Sigmoid colon (tissue), 4 donors: ENCODE results near the gene DOCK9.

Experiments used
- EP300 ChIP-seq, 4 donors: sonication (generic); formaldehyde crosslinking; IDR thresholded peaks; one replicate each; pipeline ENCODE4 v1.6.1; 2017; ENCODE audit warnings: antibody characterized with exemption in 4 of 4
- POLR2A ChIP-seq, 2 donors: fragments of 450-650 bp; IDR thresholded peaks; one replicate each; pipeline ENCODE4 v1.6.1; 2016; ENCODE audit warnings: antibody characterized with exemption in 2 of 2, mild to moderate bottlenecking in 2 of 2, moderate library complexity in 2 of 2
- POLR2AphosphoS5 ChIP-seq, 4 donors: sonication (generic); formaldehyde crosslinking; IDR thresholded peaks; one replicate each; pipeline ENCODE4 v1.6.1; 2017; ENCODE audit warnings: antibody characterized with exemption in 4 of 4
- TF ChIP-seq, protein P1 (sequence below), 4 experiments: fragments of 450-650 bp in 3 of 4; fragments of 200-600 bp in 1 of 4; IDR thresholded peaks; one replicate each; pipeline ENCODE4 v1.5.1; 2016 to 2019; ENCODE audit warnings: antibody characterized with exemption in 4 of 4, mild to moderate bottlenecking in 3 of 4, moderate library complexity in 2 of 4

DNA sequence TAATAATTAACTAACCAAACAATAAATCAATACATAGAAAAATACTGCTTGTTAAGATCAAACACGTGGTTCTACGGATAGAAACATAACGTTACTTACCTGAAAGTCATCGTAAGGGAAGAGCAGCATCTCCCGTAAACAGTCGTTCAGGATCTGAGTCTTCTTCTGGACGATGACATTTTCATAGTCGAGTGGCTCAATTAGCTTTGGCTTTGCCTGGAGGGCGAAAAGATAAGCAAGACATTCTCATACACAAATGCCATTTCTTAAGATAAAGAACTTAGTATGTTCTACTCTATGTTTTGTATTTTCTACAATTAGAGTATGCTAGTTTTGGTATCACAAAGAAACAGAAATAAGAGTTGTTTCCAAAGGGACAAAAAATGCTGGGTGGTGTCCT, 22.5 kb downstream of the DOCK9 start:
- TF ChIP-seq POLR2AphosphoS5 (IDR thresholded peaks at IDR 0.05) (no peak), EP300 (IDR thresholded peaks at IDR 0.05) (no peak), POLR2A (IDR thresholded peaks at IDR 0.05) (no peak)
- TF ChIP-seq, protein P1, sequence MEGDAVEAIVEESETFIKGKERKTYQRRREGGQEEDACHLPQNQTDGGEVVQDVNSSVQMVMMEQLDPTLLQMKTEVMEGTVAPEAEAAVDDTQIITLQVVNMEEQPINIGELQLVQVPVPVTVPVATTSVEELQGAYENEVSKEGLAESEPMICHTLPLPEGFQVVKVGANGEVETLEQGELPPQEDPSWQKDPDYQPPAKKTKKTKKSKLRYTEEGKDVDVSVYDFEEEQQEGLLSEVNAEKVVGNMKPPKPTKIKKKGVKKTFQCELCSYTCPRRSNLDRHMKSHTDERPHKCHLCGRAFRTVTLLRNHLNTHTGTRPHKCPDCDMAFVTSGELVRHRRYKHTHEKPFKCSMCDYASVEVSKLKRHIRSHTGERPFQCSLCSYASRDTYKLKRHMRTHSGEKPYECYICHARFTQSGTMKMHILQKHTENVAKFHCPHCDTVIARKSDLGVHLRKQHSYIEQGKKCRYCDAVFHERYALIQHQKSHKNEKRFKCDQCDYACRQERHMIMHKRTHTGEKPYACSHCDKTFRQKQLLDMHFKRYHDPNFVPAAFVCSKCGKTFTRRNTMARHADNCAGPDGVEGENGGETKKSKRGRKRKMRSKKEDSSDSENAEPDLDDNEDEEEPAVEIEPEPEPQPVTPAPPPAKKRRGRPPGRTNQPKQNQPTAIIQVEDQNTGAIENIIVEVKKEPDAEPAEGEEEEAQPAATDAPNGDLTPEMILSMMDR (IDR thresholded peaks at IDR 0.05) = no peak
